NT2/D1 (cell line): Measurements from ENCODE around the gene AKAP13.

Experiments
- DNase-seq: peaks from one replicate; pipeline ENCODE4 v3.0.0-alpha.2; 2011; ENCODE audit warnings: low read depth, low spot score
- H3K27me3 ChIP-seq: 2 replicates; pipeline ENCODE4 v1.6.0; 2011; ENCODE audit warnings: mild to moderate bottlenecking; ENCODE audit not compliant: insufficient read length, insufficient read depth
- H3K36me3 ChIP-seq: 2 replicates; pipeline ENCODE4 v1.6.1; 2011; ENCODE audit warnings: mild to moderate bottlenecking, low read length, mixed read lengths; ENCODE audit not compliant: insufficient read depth, insufficient read length
- H3K4me1 ChIP-seq: 2 replicates; pipeline ENCODE4 v1.5.1; 2011; ENCODE audit not compliant: insufficient read depth, insufficient read length
- H3K4me3 ChIP-seq: 2 replicates; pipeline ENCODE4 v1.5.1; 2011; ENCODE audit warnings: low read depth; ENCODE audit not compliant: insufficient read length
- H3K9ac ChIP-seq: 2 replicates; pipeline ENCODE4 v1.6.0; 2011; ENCODE audit warnings: low read depth; ENCODE audit not compliant: insufficient read length
- H3K9me3 ChIP-seq: 2 replicates; pipeline ENCODE4 v1.5.1; 2011; ENCODE audit warnings: mild to moderate bottlenecking, low read length; ENCODE audit not compliant: insufficient read depth
- SUZ12 ChIP-seq: IDR thresholded peaks from 2 replicates; pipeline ENCODE4 v1.6.1; 2011; ENCODE audit not compliant: insufficient read length, insufficient read depth; ENCODE audit errors: extremely low read depth
- YY1 ChIP-seq: IDR thresholded peaks from 2 replicates; pipeline ENCODE4 v1.6.1; 2011; ENCODE audit not compliant: insufficient read length, insufficient read depth
- ZNF274 ChIP-seq: IDR thresholded peaks from 2 replicates; pipeline ENCODE4 v1.6.1; 2011; ENCODE audit warnings: mild to moderate bottlenecking, low read depth, low read length

Gene AKAP13

DNA sequence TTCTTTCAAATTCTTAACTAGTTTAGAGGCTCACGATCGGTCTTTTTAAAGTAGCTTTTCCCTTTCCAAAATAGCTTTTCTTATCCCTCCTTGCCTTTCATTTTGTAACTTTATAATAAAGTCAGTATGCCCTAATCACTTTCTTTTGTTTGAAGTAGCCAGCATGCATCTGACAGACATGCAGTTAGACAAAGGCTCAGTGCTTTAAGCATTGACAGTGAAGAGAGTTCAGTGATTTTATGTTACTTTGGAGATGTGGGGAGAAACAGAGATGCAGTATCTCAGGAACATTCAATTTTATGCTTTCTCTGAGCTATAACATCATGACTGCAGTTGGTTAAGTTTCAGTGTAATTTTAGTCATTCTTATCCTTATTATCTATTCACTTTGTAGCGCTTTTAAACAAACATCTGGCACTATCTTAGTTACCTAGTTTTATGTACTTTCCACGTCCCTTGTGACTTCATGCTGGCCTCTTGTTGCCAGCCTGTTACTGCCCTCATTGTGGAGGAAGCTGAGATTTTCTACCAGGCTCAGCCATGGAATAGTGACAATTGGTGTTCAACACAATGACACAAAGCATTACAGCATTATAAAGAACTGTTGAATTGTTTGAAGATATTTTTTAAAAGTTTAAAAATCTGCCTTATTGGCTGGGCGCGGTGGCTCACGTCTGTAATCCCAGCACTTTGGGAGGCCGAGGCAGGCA is 90.3 kb downstream of the AKAP13 start:
- Histone ChIP-seq H3K9me3 (no peaks in the 10 kb centered on the region; the same call in 1 of the 2 replicates), H3K4me3 (no peak overlapping the region), H3K9ac (no peak overlapping the region), H3K27me3 (no peaks in the 10 kb centered on the region), H3K4me1 (no peaks in the 10 kb centered on the region), H3K36me3 (no peaks in the 10 kb centered on the region)
- DNase-seq: no peak
- TF ChIP-seq ZNF274 (no peak), YY1 (no peak), SUZ12 (no peak)

DNA sequence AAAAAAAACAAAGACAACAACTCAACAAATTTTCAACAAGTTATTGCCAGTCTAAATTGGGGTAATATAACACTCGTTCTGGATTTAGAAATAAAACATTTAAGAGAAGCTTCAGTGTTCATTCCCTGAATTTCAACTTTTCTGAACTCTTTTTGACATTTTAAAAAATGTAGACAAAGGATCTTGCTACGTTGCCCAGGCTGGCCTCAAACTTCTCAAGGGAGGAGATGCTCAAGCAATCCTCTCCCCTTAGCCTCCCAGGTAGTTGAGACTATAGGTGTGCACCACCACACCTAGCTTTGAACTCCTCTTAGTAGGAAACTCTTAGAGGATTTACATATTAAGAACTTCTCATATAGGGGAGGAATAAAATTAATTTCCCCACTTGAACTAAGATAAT is 91.9 kb downstream of the AKAP13 start:
- H3K4me3 ChIP-seq: no peak overlapping the region
- H3K4me1 ChIP-seq: no peaks in the 10 kb centered on the region
- no peak overlapping the region for H3K9ac ChIP-seq
- no peak for DNase-seq
- TF ChIP-seq ZNF274: no peak
- TF ChIP-seq SUZ12: no peak
- no peak for TF ChIP-seq YY1
- H3K9me3 ChIP-seq: no peaks in the 10 kb centered on the region
- H3K27me3 ChIP-seq: no peaks in the 10 kb centered on the region
- no peaks in the 10 kb centered on the region for H3K36me3 ChIP-seq

DNA sequence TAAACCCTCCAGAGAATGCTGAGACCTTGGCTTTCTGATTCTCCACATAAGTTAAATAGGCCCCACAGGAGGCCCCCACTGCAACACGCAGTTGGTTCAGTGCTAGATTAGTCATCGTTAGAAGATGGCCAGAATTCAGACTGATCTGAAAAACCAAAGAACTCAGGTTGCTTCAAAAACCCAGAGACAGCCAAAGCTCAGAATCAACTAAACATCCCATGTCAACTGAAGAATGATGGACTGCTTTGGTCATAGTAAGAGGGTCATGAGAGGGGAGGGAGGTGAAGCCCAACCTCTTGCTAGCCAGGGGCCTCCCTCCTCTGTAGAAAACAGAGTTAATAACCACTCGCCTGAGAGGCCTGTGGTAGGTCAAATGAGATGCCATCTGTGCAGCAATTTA is 93.1 kb downstream of the AKAP13 start:
- H3K9ac ChIP-seq: no peak overlapping the region
- no peaks in the 10 kb centered on the region for H3K9me3 ChIP-seq
- no peak overlapping the region for H3K4me3 ChIP-seq
- DNase-seq: no peak
- no peaks in the 10 kb centered on the region for H3K36me3 ChIP-seq
- TF ChIP-seq SUZ12 (no peak), ZNF274 (no peak), YY1 (no peak)
- no peaks in the 10 kb centered on the region for H3K4me1 ChIP-seq
- no peaks in the 10 kb centered on the region for H3K27me3 ChIP-seq

DNA sequence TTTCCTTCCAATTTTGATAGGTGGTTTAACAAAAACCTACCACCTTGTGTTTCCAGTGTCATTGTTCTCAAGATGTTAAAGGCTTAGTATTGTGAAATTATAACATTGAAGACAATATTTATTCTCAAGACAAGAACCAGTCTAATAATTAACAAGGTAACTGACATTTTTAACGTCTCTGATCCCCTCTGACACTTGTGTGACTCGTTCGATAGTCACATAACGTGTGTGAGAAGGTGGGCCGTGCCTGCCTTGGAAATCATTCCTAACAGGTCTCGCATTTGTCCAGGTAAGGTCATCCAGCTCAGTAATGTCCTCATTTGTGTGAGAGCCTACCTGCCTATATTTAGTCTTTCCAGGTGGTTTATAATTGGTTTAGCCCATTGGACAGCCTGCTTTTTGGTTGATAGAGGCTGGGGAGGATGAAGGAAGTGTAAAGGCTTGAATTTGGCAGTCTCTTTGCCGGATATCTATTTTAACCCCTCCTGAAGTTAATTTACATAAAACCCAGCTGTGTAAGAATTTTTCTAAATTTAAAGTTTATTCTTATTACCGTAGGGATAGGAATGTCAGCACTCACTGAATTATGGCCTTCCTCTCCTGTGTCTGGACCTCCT is 94.4 kb downstream of the AKAP13 start:
- no peak overlapping the region for H3K4me3 ChIP-seq
- no peaks in the 10 kb centered on the region for H3K36me3 ChIP-seq
- no peaks in the 10 kb centered on the region for H3K27me3 ChIP-seq
- no peaks in the 10 kb centered on the region for H3K4me1 ChIP-seq
- no peaks in the 10 kb centered on the region for H3K9me3 ChIP-seq
- DNase-seq: no peak
- H3K9ac ChIP-seq: no peak overlapping the region
- no peak for TF ChIP-seq YY1
- TF ChIP-seq SUZ12: no peak
- no peak for TF ChIP-seq ZNF274

DNA sequence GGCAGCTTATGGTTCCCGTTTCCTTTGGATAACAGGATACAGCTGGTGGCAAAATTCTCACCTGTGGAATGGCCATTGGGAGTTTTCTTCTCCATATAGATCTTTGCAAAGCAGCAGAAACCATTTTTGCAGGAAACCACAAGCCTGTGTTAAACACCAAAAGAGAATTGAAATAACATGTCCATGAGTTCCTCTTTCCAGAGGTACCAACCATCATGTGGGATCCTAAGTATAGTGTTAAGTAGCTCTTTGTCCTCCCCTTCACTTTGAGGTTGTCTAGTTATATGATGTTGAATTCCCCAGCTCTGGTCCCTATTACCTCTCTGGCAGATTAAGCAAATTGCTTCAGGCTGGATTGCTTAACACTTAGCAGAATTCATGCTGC is 94.9 kb downstream of the AKAP13 start:
- H3K9ac ChIP-seq: no peak overlapping the region

DNA sequence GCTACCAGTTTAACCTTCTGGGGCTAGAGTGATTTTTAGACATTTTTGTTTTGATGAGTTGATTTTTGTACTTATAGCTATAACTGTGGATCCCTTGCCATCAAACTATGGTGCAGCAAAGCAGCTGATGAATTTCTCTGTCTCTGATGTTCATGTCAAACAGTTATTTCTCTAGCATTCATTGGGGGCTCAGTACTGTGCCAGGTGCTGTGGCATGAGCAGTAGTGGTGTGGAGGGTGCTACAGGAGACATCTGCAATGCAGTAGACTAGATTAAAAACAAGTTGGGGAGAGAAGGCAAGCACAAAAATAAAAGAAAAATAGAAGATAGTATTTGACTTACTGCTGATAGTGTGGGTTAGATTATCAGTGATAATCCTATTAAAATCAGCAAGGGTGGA is 95.3 kb downstream of the AKAP13 start:
- Histone ChIP-seq H3K9me3 (no peaks in the 10 kb centered on the region), H3K36me3 (no peaks in the 10 kb centered on the region), H3K9ac (no peak overlapping the region), H3K27me3 (no peaks in the 10 kb centered on the region), H3K4me3 (no peak overlapping the region), H3K4me1 (no peaks in the 10 kb centered on the region)
- TF ChIP-seq ZNF274 (no peak), SUZ12 (no peak), YY1 (no peak)
- no peak for DNase-seq

More for the DNA sequence above, 94.9 kb downstream of the AKAP13 start:
- Histone ChIP-seq H3K4me3 (no peak overlapping the region), H3K36me3 (no peaks in the 10 kb centered on the region), H3K27me3 (no peaks in the 10 kb centered on the region), H3K4me1 (no peaks in the 10 kb centered on the region), H3K9me3 (no peaks in the 10 kb centered on the region)
- DNase-seq: no peak
- TF ChIP-seq YY1 (no peak), SUZ12 (no peak), ZNF274 (no peak)

DNA sequence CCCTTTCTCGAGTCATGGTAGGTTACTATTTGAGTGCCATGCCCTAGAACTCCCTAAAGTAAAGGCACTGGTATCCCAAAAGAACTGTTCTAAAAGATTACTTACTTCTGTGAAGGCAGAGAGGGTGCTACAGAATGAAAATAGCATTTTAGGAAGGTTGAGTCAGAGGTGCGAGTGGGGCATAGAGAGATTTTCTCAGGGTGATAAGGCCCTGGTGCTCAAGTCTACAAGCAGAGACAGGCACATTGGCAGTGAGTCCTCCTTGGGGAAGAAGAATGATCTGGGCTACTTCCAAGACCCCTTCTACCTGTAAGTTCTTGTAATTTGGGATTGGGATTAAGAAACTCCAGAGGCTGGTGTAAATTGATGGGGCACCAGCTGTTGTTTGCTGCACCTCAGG is 96.7 kb downstream of the AKAP13 start:
- Histone ChIP-seq H3K36me3 (no peaks in the 10 kb centered on the region), H3K9ac (no peak overlapping the region), H3K9me3 (no peaks in the 10 kb centered on the region), H3K27me3 (no peaks in the 10 kb centered on the region), H3K4me1 (no peaks in the 10 kb centered on the region), H3K4me3 (no peak overlapping the region)
- no peak for DNase-seq
- TF ChIP-seq ZNF274: no peak

DNA sequence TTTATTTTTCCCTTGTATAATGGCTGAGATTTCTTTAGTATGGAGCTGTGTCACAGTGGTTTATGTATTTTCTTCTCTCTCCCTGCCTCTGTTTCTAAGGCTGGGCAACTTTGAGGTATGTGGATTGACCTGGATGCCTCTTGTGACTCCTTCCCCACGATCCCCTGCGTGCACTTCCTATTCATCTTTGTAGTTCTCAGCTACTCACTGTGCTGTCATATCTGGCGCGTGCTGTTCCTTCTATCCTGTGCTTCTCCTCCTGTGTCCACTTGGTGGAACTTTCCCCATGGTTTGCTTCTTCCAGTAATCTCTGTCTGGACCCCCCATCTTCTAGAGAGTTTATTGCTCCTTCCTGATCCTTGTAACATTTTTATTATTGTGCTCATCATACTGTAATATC is 97.3 kb downstream of the AKAP13 start:
- TF ChIP-seq ZNF274: no peak
- no peak for TF ChIP-seq YY1
- no peak for TF ChIP-seq SUZ12
- H3K9me3 ChIP-seq: no peaks in the 10 kb centered on the region
- no peak for DNase-seq
- H3K36me3 ChIP-seq: no peaks in the 10 kb centered on the region
- H3K9ac ChIP-seq: no peak overlapping the region
- H3K4me1 ChIP-seq: no peaks in the 10 kb centered on the region
- H3K4me3 ChIP-seq: no peak overlapping the region
- H3K27me3 ChIP-seq: no peaks in the 10 kb centered on the region
